Measurements from ENCODE around the gene CDH3. TPM values are rescaled to one million over a fixed set of nuclear protein-coding genes. Genes with fewer than 3 reads are reported as not detected.

CDH3 gene
- total and polyA plus RNA-seq, 2 experiments from 2014 or later: 78.0 to 210 TPM

- Histone ChIP-seq H4K20me1 (replicated peaks; ENCODE audit: insufficient read depth) (peaks cover 23% of the 10 kb centered on the region), H3K27ac (ENCODE audit: low read depth) (no peak overlapping the region), H3K79me2 (replicated peaks; ENCODE audit: insufficient read depth) (peaks cover 95% of the 10 kb centered on the region), H2AFZ (no peak overlapping the region), H3K27me3 (ENCODE audit: insufficient read depth) (no peaks in the 10 kb centered on the region), H3K9me2 (ENCODE audit: insufficient read depth) (no peaks in the 10 kb centered on the region), H3K36me3 (ENCODE audit: insufficient read depth) (no peaks in the 10 kb centered on the region), H3F3A (replicated peaks; ENCODE audit: low read depth) (0 out of 2 replicates have a peak, but pooled peaks cover 3% of the 10 kb centered on the region), H3K4me1 (ENCODE audit: insufficient read depth) (no peaks in the 10 kb centered on the region; the same call in 1 of the 2 replicates), H3K4me2 (no peak overlapping the region), H3K4me3 (no peak overlapping the region)
- ATAC-seq: no peak
- no peak for DNase-seq (ENCODE audit: low spot score)
- Mint-ChIP-seq H3K36me3 (ENCODE audit: low read depth) (peaks cover 19% of the 10 kb centered on the region), H3K4me1 (peaks cover 12% of the 10 kb centered on the region), H3K4me3 (no peak overlapping the region), H3K9me3 (no peaks in the 10 kb centered on the region), H3K27me3 (ENCODE audit: insufficient read depth, low read depth, poor library complexity) (no peaks in the 10 kb centered on the region), H3K27ac (no peak overlapping the region)
- no peak for TF ChIP-seq EZH2phosphoT487 (IDR thresholded peaks at IDR 0.05; ENCODE audit: unreplicated experiment)
- no peak for TF ChIP-seq POLR2AphosphoS5 (IDR thresholded peaks at IDR 0.05; ENCODE audit: low read depth)
- TF ChIP-seq ZNF331 (CRISPR knock-in tag; IDR thresholded peaks at IDR 0.05; ENCODE audit: low read depth): no peak
- TF ChIP-seq REST (IDR thresholded peaks at IDR 0.05; ENCODE audit: unreplicated experiment): no peak
Measured at GRCh38 chr16:68662035-68662434, 16.9 kb downstream of the CDH3 start.

GRCh38 chr16:68664297-68664696, 19.2 kb downstream of the CDH3 start:
- Mint-ChIP-seq H3K27ac (no peak overlapping the region), H3K9me3 (no peaks in the 10 kb centered on the region), H3K27me3 (ENCODE audit: insufficient read depth, low read depth, poor library complexity) (no peaks in the 10 kb centered on the region), H3K4me3 (no peak overlapping the region), H3K36me3 (ENCODE audit: low read depth) (peaks cover 13% of the 10 kb centered on the region), H3K4me1 (peaks cover 21% of the 10 kb centered on the region)
- ATAC-seq (no peak), DNase-seq (ENCODE audit: low spot score) (no peak)
- no peak overlapping the region for H2AFZ ChIP-seq
- no peak overlapping the region for H3K4me2 ChIP-seq
- no peaks in the 10 kb centered on the region; the same call in 1 of the 2 replicates for H3K4me1 ChIP-seq (ENCODE audit: insufficient read depth)
- peaks cover 93% of the 10 kb centered on the region for H3K79me2 ChIP-seq (replicated peaks; ENCODE audit: insufficient read depth)
- H4K20me1 ChIP-seq (replicated peaks; ENCODE audit: insufficient read depth): peaks cover 40% of the 10 kb centered on the region
- no peaks in the 10 kb centered on the region for H3K9me2 ChIP-seq (ENCODE audit: insufficient read depth)
- H3K27me3 ChIP-seq (ENCODE audit: insufficient read depth): no peaks in the 10 kb centered on the region
- H3F3A ChIP-seq (replicated peaks; ENCODE audit: low read depth): 0 out of 2 replicates have a peak, but pooled peaks cover 3% of the 10 kb centered on the region
- H3K4me3 ChIP-seq: no peak overlapping the region
- H3K36me3 ChIP-seq (ENCODE audit: insufficient read depth): no peaks in the 10 kb centered on the region
- no peak overlapping the region for H3K27ac ChIP-seq (ENCODE audit: low read depth)
- TF ChIP-seq POLR2AphosphoS5 (IDR thresholded peaks at IDR 0.05; ENCODE audit: low read depth) (no peak), JUNB (IDR thresholded peaks at IDR 0.05; ENCODE audit: unreplicated experiment) (no peak), ZNF114 (CRISPR knock-in tag; IDR thresholded peaks at IDR 0.05) (no peak), ZNF331 (CRISPR knock-in tag; IDR thresholded peaks at IDR 0.05; ENCODE audit: low read depth) (no peak), ZNF462 (CRISPR knock-in tag; IDR thresholded peaks at IDR 0.05) (no peak), EZH2phosphoT487 (IDR thresholded peaks at IDR 0.05; ENCODE audit: unreplicated experiment) (no peak), EZH2 (IDR thresholded peaks at IDR 0.05; ENCODE audit: low read depth, unreplicated experiment) (no peak), CTCF (conservative IDR thresholded peaks at IDR 0.05; ENCODE audit: low read depth in 2 of 2) (no peak), STAT1 (IDR thresholded peaks at IDR 0.05; ENCODE audit: unreplicated experiment) (no peak)

Measured in GM23338 (cell line).